AG08396 (cell line): ENCODE data around the gene GNAI2.

ENCODE experiments used
- DNase-seq: peaks from one replicate; pipeline ENCODE4 v3.0.0; 2012; ENCODE audit warnings: low spot score, mixed read lengths

Gene GNAI2

DNA sequence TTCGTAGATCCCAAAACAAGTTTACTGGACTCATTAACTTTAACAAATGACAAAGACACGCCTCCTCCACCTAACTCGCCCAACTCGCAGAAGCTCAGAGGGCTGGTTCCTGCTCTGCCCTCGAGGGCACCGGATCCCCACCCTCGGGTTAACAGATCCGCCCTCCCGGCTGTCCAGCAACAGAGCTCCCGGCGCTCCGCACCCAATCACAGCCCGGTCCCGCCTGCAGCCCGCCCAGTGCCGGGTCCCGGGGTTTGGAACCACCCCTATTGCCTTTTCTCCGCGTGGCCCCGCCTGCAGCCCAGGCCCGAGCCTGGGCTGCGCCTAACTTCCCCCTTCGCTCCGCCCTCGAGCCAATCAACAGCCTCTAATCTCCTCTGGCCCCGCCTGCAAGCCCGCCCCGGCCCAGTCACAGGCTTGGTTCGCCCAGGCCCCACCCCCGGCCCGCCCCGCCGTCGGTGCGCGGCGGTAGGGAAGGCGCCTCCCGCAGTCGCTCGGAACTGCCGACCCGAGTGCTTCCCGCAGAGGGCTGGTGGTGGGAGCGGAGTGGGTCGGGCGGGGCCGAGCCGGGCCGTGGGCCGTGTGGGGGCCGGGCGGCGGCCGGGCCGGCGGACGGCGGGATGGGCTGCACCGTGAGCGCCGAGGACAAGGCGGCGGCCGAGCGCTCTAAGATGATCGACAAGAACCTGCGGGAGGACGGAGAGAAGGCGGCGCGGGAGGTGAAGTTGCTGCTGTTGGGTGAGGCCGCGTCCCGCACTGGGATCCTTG, at the start of gene GNAI2:
TSS of gene GNAI2 (plus strand) at position 489 of the 768 bp plus-strand sequence. CDS start at position 621, 132 bp downstream.
- DNase-seq = peak; percentile 98

DNA sequence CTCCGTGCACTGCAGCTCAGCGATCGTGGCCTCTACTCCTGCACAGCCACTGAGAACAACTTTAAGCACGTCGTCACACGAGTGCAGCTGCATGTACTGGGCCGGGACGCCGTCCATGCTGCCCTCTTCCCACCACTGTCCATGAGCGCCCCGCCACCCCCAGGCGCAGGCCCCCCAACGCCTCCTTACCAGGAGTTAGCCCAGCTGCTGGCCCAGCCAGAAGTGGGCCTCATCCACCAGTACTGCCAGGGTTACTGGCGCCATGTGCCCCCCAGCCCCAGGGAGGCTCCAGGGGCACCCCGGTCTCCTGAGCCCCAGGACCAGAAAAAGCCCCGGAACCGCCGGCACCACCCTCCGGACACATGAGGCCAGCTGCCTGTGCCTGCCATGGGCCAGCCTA, 48.3 kb upstream of the GNAI2 start:
- no peak for DNase-seq

DNA sequence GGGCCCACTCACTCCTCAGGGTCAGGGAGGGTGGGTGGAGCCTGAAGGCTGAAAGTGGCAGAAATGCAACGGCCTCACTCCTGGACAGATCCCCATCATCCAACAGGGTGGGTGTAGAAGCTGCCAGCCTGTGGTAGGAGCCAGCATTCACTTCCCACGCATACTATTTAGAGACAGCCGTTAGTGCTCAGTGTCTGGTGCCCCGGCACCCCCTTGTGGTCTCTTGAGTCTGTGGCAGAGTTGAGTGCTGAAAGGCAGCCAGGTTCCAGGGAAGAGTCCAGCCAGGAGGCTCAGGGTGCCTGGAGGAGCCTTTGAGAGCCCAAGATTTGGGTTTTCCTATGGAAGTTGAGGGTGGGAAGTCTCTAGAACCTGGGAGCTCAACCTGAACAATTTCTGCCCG, 46.7 kb upstream of the GNAI2 start:
- DNase-seq = peak; percentile 93

DNA sequence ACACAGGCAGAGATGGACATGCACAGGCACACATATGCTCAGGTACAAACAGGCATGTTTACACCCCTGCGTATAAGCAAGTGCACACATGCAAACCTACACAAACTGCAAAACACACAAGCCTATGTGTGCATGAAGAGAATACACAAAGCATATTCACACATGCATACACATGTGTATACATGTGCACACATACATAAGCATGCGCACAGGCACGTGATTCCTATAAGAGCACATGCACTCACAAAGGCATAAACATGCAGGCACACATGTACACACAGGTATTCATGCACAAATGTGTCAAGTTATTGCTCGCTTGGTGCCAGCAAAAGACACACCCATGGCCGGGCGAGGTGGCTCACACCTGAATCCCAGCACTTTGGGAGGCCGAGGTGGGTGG, 46.0 kb upstream of the GNAI2 start:
- no peak for DNase-seq

DNA sequence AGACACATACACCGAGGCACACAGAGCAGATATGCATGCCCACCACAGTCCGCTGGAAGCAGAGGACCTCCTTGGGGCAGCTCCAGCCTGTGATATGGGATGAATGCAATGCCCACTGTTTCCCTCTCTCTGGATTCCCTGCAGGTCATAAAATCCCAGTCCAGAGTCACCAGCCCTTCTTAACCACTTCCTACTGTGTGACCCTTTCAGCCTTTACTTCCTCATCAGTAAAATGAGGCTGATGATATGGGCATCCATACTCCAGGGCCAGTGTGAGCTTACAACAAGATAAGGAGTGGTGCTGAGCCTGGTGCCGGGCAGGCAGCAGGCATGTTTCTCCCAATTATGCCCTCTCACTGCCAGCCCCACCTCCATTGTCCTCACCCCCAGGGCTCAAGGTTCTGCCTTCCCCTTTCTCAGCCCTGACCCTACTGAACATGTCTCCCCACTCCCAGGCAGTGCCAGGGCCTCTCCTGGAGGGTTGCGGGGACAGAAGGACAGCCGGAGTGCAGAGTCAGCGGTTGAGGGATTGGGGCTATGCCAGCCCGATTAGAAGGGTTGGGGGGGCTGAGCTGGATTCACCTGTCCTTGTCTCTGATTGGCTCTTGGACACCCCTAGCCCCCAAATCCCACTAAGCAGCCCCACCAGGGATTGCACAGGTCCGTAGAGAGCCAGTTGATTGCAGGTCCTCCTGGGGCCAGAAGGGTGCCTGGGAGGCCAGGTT, 44.9 kb upstream of the GNAI2 start, which contains the start of gene GNAT1:
TSS of gene GNAT1 (plus strand) at position 675 of the 725 bp plus-strand sequence. CDS start 116 bp downstream, outside the sequence.
- DNase-seq = no peak

DNA sequence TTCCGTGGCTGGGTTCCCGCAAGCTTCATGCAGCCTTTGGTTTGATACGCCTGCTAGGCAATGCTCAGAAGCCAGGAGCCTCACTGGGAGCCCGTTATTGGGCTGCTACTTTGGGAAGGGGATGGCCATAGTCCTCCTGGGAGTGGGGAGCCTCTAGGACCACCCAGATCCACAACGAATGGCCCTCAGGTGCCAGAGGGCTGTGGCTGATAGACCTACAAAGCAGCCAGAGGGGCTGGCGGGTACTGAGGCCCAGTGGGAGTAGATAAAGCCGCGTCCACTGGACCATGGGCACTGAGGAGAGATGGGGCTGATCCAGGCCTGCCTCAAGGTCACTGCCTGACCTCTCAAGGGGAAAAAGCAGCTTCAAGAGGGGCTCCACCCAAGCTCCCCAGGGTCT, 43.9 kb upstream of the GNAI2 start:
- DNase-seq = no peak

DNA sequence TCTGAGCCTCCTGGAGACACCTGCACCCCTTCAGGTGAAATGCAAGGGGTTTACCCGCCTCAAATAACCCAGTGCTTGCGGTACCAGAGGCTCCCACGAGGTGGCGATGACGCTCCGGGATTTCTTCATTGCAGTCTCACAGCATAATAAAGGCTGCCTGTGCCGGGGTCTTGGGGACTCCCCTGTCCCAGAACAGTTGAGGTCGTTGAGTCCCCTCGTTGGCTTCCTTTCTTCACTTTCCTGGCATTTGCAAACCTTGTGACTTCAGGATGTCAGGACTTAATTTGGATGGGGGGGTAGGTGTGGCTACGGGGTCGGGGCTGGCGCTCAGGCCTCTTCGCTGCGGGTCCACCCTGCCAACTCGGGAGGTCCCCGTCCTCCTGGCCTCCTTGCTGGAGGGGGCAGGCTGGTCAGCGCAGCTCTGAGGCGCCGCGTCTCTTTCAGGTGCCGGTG, 43.3 kb upstream of the GNAI2 start:
- peak; percentile 84 for DNase-seq

DNA sequence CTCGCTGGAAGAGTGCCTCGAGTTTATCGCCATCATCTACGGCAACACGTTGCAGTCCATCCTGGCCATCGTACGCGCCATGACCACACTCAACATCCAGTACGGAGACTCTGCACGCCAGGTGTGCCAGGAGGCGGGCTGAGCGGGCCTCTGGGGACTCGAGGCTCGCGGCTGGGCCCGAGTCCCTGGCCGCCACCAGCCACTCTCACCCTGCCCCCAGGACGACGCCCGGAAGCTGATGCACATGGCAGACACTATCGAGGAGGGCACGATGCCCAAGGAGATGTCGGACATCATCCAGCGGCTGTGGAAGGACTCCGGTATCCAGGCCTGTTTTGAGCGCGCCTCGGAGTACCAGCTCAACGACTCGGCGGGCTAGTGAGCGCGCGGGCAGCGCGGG, 42.7 kb upstream of the GNAI2 start:
- no peak for DNase-seq

DNA sequence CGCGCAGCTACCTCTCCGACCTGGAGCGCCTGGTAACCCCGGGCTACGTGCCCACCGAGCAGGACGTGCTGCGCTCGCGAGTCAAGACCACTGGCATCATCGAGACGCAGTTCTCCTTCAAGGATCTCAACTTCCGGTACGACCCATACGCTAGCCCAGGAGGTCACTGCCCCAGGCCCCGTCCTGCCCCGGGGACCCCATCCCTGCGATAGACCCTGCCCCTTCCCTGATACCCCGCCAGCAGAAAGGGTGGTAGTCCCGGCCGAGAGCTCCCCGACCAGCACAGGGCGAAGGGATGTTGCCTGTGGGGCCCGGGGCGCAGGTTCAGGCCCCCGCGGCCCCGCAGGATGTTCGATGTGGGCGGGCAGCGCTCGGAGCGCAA, 42.3 kb upstream of the GNAI2 start:
- no peak for DNase-seq

DNA sequence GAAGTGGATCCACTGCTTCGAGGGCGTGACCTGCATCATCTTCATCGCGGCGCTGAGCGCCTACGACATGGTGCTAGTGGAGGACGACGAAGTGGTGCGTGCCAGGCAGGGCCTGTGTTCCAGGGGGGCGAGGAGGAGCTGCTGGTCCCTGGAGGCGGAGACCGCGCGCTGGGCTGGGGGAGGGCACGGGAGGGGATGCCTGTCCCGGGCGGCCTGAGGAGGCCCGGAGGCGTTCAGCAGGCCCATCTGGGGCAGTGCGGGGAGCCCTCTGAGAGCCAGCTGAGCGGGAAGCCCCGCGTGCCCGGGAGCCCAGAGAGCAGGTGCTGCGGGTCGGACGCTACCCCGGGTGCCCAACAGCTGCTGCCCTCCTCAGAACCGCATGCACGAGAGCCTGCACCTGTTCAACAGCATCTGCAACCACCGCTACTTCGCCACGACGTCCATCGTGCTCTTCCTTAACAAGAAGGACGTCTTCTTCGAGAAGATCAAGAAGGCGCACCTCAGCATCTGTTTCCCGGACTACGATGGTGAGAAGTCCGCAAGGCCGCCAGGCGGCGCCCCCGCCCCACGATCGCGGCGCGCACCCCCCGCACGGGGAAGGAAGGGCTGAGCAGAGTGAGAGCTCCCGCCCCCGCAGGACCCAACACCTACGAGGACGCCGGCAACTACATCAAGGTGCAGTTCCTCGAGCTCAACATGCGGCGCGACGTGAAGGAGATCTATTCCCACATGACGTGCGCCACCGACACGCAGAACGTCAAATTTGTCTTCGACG, 41.7 kb upstream of the GNAI2 start:
- peak; percentile 88 for DNase-seq

DNA sequence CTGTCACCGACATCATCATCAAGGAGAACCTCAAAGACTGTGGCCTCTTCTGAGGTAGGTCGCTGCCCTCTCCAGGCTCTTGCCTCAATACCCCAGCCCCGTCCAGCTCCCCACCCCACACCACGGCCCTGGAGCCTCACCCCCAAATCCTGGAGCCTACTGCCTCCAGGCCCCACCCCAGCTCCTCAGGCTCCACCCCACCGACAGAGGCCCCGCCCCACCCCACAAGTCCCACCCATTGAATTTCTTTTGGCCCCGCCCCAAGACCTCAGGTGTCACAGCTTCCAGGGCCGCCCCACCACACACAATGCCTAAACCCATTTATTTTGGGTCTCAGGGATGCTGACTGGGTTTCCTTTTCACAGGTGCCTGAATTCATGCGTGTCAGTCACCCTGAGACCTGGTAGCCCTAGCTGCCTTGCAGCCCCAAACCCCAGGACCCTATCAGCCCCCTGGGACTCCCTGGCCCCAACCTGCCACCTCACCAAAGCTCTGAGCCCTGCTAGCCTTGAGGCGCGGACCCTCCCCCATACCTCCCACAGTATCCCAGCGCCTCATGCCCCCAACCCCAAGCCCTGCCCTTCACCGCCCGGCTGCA, 41.0 kb upstream of the GNAI2 start:
- DNase-seq = no peak

DNA sequence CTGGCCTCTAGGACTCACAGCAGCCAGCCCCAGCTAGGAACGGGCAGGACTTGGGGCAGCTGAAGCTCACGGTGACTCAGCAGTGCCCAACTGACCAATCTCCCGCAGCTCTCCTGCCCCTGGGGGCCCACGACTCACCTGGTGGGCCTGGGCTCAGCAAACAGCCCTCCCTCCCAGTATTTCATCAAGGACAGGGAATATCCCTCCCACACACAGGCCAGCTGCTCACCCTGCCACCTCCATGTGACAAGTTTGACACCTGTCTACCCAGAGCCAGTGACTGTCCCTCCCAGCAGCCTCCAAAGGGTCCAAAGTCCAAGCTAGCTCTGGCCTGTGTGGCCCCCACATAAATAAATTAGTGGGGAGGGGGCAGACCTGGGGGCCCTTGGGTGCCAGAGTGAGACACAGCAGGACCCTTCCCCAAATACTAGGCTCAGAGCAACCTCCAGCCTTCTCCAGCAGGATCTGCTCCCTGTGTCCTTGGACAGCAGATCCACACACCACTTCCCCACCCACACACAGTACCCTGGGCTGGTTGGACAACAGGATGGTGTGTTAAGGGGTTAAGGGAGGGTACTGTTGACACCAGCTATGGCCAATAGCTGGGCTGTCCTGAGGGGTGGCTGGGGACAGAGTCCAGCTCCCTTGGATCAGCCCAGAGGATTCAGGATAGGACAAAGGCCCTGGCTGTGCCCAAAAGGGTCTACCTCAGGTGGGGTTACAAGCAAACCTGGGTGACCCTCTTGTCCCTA, 40.3 kb upstream of the GNAI2 start:
- DNase-seq = no peak

DNA sequence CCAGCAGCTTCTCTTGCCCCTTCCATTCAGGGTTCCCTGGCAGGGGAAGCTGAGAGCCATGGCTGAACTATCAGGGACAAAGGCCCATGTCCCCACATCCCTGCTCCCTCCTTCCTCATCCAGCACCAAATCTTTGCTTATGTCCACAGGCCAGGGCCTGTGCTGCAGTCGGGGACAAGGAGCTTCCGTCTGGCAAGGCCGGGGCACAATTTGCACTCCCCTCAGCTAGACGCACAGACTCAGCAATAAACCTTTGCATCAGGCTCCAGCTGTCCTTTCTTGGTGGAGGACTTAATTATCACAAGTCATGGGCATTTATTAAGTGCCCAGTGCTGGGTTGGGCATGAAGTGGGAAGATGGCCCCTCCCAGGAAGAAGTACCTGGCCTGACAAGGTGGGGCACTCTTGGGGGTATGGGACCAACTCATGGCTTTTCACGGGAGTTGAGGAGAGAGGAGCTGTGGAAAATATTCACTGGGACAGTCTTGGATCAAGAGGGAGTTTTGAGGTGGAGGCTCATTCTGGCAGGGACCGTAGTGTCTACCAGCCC, 39.7 kb upstream of the GNAI2 start:
- DNase-seq = no peak

DNA sequence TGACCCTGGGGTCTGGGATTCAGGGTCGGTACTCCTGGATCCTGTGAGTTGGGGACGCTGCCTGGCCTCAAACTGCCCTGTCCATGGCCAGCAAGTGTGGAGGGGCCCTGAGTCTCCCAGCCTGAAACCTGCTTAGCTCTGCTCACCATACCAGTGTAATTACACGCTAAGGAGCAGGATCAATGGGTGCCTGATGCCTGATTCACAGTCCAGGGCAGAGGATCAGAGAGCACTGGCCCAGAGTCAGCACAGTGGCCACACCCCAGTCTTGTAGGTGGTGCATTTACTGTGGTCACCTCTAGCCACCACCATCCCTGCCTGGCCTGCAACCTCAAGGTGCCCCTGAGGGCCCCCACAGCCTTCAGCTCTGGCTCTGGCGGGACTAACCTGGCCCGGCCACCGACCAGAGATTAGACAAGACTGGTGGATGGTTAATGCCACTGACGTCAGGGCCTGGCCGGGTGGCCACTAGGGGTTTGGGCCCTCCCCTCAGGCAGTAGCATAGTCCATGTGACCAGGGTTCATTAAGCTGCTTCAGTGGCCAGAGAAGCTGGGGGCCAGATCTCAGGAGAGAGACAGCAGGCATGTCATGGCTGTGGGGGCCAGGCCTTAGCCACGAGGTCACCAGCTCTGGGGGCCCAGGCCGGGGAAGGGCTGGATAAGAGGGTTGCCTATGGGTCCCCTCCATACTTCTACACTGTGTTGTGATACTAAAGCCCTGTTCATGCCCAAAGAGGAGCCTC, 34.3 kb upstream of the GNAI2 start:
- DNase-seq = no peak

DNA sequence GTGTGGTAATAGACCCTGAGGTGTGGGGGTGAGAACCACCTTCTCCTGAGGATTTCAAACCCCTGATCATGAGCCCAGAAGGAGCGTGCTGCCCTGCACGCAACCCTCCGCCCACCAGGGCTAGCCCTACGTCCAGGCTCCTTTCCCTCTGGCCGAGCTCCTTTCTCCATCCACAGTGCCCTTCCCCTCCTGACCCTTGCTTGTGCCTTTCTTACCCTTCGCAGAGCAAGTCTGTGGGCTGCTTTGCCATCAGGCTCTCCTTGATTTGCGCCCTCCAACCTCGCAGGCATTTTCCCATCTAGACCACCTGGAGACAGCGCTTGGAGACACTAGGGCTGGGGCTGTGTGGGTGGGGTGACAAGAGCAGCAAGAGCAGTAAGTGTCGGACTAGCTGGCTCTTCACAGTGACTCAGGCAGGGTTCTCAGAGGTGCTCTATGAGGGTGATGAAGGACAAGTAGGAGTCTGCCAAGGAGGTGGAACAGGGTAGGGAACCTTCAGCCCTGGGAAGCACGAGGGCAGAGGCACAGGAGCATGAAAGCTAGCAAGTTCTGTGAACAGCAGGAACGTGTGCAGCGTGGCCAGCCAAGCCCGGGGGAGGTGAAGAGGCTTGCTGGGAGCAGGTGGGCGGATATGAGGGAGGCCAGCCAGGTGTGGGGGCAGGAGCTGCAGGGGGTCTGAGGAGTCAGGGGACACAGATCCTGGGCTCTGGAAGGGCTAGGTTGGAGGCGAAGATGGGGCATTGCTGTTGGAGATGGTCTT, 33.5 kb upstream of the GNAI2 start:
- no peak for DNase-seq

DNA sequence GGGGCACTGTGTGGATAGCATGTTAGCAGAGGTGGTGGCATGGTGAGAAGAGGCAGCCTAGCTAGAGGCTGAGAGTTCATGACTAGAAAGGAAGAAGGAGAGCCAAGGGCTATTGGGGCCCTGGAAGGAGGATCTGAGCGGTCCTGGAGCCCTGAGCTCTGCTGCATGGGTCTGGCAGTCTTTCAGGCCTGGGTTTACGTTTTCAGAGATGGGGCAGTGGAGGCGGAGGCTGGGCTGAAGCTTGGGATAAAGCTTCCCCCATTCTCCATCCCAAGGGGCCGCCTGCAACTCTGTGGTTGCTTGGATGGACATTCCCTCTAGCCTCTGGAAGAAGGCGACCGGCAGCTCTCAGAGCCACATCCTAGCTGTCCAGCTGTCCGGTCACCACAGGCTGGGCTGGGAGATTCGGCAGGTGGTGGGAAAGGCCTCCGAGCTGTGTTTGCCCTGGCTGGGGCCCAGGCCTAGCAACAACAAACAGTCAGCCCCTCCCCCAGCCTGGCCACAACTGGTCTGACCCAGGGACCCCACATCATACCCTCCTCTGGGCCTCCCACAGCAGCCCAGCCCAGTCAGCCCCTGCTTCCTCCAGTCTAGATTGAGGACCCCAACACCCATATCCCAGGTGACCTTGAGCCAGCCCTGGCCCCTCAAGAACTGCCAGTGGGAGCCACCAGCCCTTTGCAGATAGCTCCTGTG, 32.7 kb upstream of the GNAI2 start:
- no peak for DNase-seq

DNA sequence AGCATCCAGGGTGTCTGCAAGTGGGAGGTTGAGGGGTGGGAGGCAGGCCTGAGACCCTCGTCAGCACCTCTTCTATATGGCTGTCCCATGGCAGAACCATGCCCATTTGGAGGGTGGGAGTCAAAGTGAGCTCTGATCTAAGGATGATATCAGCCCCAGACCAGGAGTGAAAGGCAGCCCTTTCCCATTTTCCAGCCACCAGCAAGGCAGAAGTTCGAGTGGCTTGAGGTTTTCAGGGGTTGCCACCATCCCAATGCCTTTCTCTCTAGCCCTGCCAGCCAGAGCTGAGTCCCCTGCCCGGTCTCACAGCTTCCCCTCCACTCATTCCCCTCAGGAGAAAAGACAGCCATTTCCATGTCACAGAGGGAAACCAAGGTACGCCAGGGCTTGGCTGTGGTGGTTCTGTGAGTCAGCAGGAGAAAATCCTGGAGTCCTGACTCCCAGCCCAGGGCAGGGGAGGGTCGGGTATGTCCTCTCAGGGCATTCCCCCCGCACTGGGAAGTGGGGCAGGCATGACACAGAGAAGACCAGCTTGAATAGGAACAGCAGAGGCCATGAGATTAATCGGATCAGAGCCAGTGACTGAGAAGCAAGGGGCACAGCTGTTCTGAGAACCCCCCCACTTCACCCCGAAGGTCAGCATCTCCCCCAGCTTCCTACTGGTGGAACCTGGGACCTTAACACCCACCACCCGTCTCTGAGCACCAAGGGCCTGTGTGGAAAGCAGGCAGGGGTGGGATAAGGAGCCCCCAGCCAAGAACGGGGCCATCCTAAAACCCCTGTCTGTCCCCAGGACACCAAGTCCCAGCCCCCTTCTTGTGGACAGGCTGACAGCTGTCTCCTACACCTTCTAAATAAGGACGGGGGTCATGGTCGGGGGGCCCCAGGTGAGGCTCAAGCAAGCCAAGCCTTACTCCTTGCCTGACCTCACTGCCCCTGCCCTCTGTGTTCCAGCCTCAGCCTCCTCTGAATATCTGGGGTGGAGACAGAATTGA, 31.9 kb upstream of the GNAI2 start:
- no peak for DNase-seq
